Fibroblast of mammary gland (primary cell): ENCODE measurements around the gene KDM8.

ENCODE experiments used
- DNase-seq: peaks from one replicate; pipeline ENCODE4 v3.0.0-alpha.2; 2010; ENCODE audit warnings: low read depth
- H3K4me3 ChIP-seq: 2 replicates; pipeline ENCODE4 v1.5.1; 2011; ENCODE audit warnings: low read depth, mild to moderate bottlenecking, low read length, moderate library complexity; ENCODE audit not compliant: control insufficient read depth
- TF ChIP-seq, protein P1 (sequence below): conservative IDR thresholded peaks from 2 replicates; pipeline ENCODE4 v1.5.1; 2011; ENCODE audit warnings: low read depth, low read length, inconsistent platforms; ENCODE audit not compliant: control insufficient read depth, insufficient read depth

KDM8 gene

DNA sequence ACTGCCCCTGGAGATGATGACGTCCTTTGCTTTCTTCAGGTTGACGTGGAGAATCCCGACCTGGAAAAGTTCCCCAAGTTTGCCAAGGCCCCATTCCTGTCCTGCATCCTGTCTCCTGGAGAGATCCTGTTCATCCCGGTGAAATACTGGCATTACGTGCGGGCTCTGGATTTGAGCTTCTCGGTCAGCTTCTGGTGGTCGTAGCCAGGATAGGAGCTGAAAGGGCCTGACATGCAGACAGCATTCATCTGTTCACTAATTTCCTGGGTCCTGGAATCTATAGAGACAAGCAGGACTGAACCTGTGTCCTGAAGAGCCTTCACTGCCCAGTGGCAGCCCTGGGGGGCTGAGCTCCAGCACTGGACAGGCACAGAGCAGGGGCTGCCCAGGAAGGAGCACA, 17.2 kb downstream of the KDM8 start:
- DNase-seq: no peak
- H3K4me3 ChIP-seq: no peak overlapping the region
- TF ChIP-seq, protein P1, sequence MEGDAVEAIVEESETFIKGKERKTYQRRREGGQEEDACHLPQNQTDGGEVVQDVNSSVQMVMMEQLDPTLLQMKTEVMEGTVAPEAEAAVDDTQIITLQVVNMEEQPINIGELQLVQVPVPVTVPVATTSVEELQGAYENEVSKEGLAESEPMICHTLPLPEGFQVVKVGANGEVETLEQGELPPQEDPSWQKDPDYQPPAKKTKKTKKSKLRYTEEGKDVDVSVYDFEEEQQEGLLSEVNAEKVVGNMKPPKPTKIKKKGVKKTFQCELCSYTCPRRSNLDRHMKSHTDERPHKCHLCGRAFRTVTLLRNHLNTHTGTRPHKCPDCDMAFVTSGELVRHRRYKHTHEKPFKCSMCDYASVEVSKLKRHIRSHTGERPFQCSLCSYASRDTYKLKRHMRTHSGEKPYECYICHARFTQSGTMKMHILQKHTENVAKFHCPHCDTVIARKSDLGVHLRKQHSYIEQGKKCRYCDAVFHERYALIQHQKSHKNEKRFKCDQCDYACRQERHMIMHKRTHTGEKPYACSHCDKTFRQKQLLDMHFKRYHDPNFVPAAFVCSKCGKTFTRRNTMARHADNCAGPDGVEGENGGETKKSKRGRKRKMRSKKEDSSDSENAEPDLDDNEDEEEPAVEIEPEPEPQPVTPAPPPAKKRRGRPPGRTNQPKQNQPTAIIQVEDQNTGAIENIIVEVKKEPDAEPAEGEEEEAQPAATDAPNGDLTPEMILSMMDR: no peak

DNA sequence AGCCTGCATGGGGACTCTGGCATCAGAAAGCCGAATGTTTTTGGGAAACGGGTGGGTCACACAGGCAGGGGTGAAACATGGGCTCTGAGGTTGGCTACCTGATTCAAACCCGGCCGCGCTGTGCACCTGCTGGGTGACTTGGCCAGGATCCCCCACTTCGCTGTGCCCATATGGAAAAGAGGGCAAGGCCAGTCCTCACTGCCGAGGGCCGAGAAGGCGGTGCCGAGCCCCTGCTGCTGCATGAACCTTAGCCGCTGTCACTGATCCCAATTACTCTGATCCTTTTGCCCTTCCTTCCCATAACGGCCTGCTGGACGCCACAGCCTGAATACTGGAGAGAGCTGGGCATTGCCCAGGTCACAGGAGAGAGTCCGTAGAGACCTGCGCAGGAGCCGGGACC, 17.7 kb downstream of the KDM8 start:
- TF ChIP-seq, protein P1: no peak
- DNase-seq: no peak

DNA sequence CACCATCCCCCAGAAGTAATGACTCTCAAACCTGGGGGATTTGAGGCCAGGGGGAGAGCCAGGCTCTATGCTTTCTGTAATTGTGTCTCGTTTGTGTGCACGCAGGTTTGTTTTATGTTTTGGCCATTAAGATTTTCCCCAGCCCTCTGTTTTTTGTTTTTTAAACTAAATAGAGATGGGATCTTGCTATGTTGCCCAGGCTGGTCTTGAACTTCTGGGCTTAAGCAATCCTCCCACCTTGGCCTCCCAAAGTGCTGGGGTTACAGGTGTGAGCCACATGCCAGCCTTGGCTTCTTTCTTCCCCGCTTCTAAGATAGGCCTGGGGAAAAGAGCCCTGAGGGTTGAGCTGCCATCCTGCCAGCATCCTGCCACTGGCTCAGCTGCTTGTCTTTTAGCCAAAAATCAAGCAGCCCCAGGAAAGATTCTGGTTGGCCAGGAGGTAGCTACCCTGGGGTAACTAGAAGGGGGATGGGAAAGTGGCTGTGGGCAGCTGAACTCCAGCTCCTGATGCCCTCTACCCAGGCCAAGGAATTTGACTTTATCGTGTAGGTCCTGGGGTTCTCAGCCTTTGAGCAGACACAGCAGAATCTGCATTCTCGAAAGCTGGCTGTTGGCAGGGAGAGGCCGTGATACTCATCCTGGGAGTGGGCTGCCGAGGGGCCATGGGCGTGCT, 18.4 kb downstream of the KDM8 start:
- no peak overlapping the region for H3K4me3 ChIP-seq
- no peak for DNase-seq
- TF ChIP-seq, protein P1: no peak

More for the DNA sequence above, 17.7 kb downstream of the KDM8 start:
- no peak overlapping the region for H3K4me3 ChIP-seq

DNA sequence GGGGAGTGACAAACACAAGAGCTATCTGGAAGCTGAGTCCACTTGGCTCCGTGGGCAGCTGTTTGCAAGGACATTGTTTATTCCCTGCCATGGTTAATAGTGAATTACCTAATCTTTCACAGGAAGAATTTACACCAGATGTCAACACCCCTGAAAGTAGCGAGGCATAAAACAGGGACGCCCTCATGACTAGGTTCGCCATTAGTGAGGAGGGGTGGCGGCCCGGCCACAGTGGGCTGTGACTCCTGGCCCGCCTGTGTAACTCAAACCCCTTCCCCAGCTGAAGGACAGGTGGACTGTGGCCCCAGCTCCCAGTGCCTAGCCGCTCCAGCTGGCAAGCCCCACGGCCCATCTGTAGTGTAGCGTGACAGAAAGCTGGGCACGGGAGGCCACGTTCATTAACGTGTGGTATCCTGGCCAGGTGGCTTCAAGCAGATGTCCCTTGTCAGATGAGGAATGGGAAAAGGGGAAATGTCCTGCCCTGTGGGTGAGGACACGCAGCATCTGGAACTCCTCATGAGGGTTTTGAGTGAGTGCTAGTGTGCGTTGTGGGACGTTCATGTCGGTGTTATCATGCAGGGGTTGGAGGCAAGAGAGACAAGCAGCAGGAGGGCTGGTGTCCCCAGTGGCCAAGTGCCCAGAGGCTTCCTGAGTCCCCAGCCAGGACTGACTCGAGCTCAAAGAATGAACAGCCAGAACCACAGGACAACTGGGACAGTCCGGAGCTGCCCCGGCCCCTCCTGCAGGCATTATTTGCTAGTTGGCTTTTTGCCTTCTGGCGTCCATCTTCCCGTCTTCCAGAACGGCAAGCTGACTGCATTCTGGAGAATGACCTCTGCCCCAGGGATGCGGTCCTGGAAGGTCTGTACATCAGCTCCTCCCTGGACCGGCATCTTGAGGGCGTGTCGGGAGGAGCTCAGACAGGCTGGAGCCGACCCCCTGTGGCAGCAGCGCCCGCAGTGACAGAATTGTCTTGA, 19.2 kb downstream of the KDM8 start:
- no peak overlapping the region for H3K4me3 ChIP-seq
- DNase-seq: peak; percentile 66
- TF ChIP-seq, protein P1: no peak

DNA sequence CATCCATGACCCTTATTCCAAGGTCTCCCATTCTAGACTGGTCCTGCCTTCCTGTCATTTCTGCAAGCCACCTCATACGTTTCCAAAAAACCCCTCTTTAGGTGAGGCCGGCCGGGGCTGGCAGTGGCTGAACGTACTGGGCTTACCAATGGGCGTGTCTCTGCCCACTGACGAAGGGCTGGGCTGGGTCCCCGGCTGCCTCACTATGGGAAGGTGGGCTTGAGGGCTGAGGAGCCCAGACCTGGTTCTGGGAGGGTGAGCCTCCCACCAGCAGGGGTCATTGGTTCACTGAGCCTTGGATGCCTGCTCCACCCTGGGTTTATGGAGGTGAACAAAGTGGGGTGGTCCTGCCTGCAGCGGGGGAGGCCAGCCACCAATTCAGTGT, 19.9 kb downstream of the KDM8 start:
- no peak overlapping the region for H3K4me3 ChIP-seq
- TF ChIP-seq, protein P1: no peak
- DNase-seq: no peak

DNA sequence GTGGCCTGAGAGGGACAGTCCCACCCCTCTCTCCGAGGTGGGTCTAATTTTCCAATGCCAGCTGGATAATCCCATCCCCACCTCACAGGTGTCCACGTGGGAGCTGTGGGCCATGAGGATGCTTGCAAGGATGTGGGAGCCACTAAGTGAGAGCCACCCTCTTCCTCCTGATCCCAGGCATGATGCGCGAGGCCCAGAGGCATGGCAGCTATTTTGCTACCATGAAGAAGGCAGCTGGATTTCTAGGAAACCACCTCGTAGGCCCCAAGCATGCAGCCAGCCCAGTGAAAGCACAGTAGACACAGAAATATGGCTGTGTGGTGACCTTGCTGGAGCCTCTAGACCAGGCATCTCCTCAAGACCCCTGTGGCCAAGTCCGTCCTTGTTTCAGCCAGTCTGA, 20.4 kb downstream of the KDM8 start:
- TF ChIP-seq, protein P1: no peak
- no peak for DNase-seq
- no peak overlapping the region for H3K4me3 ChIP-seq
